GM12891 (cell line): ENCODE data around the gene COL18A1.

Source experiments
- POLR2A ChIP-seq: IDR thresholded peaks from 2 replicates; pipeline ENCODE4 v1.6.1; 2011; ENCODE audit warnings: low read depth, low read length, control low read depth
- SPI1 ChIP-seq: IDR thresholded peaks from 2 replicates; pipeline ENCODE4 v1.6.1; 2011; ENCODE audit warnings: low read depth, low read length, control low read depth
- TAF1 ChIP-seq: IDR thresholded peaks from 2 replicates; pipeline ENCODE4 v1.6.1; 2011; ENCODE audit warnings: low read depth, low read length, control low read depth

DNA sequence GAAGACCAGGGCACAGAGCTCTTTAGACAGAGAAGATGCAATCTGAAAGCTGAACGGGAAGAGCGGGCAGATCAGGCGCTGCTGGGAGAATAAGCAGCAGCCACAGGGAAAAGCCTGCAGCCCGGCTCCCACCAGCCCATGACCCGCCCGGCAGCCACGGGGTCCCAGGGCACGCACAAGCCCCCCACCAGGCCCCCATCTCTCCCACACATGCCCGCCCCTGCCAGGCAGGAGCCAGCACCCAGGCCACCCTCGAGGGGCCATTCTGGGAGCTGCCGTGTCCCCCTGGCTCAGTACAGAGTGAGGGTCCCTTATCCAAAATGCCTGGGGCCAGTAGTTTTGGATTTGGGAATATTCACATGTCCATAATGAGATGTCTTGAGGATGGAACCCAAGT, 120.9 kb downstream of the COL18A1 start:
- TF ChIP-seq POLR2A: no peak
- no peak for TF ChIP-seq SPI1
- TF ChIP-seq TAF1: no peak
